K562 (cell line): ENCODE data around the gene EIF4E3. TPM values are rescaled to one million over a fixed set of nuclear protein-coding genes. Genes with fewer than 3 reads are reported as not detected.

ENCODE experiments used
- ATAC-seq: fragments of 200-7000 bp; cut with Tn5 transposase; 3 replicates; pipeline ENCODE4 v1.9.1; 2020; ENCODE audit warnings: moderate library complexity
- BruUV-seq: library from RNA; stranded (reverse); fragments of 400-500 nt; replicated peaks from 2 replicates; lab custom pipeline; 2021; lab: Mats Ljungman, UMichigan
- CTCF ChIA-PET: fragments of 300-600 bp; formaldehyde crosslinking; extraction: SDS; loops from one replicate; lab custom pipeline; 2021; ENCODE audit warnings: low intra/inter-chr PET ratio; lab: Yijun Ruan, JAX
- POLR2A ChIA-PET: fragments of 300-600, 350-650 bp; sonication (Branson Sonifier 250); formaldehyde crosslinking; extraction: SDS; loops from one replicate; lab custom pipeline; 2021; ENCODE audit warnings: antibody characterized with exemption, inconsistent platforms; lab: Yijun Ruan, JAX
- DNase-seq, 4 experiments: peaks; one replicate each; pipeline versions ENCODE4 v3.0.0 to v3.0.0-alpha.2; 2011 to 2018; ENCODE audit warnings: low spot score in 3 of 4, mixed read lengths in 3 of 4; ENCODE audit errors: extremely low read depth in 1 of 4
- FAIRE-seq: peaks from 2 replicates; lab custom pipeline; 2011; peaks lifted over from hg19 to GRCh38; lab: Jason Lieb, UNC
- H2AFZ ChIP-seq: 2 replicates; pipeline ENCODE4 v1.6.0; 2011; ENCODE audit warnings: low read depth, low read length, control low read depth, inconsistent platforms
- H3K27ac ChIP-seq: fragments of 200-600 bp; 3 replicates; pipeline ENCODE4 v1.8.0; 2011; ENCODE audit warnings: low read depth, mild to moderate bottlenecking, control low read depth, inconsistent platforms, low read length, moderate library complexity, mixed read lengths; ENCODE audit errors: extremely low read depth
- H3K27me3 ChIP-seq, 2 experiments: fragments of 300-600 bp in 1 of 2; 2 replicates in 1 of 2; 3 replicates in 1 of 2; pipeline versions ENCODE4 v1.6.0 to v1.8.0; 2011; ENCODE audit warnings: inconsistent platforms in 2 of 2, low read length in 2 of 2, mild to moderate bottlenecking in 1 of 2, mixed read lengths in 1 of 2, moderate library complexity in 1 of 2; ENCODE audit not compliant: control insufficient read depth in 2 of 2, insufficient read depth in 2 of 2
- H3K36me3 ChIP-seq: fragments of 300-600 bp; 3 replicates; pipeline ENCODE4 v1.8.0; 2011; ENCODE audit warnings: mild to moderate bottlenecking, low read length, inconsistent platforms; ENCODE audit not compliant: control insufficient read depth, insufficient read depth
- H3K4me1 ChIP-seq, 2 experiments: fragments of 200-600 bp in 1 of 2; replicated peaks in 1 of 2; 2 replicates in 1 of 2; 3 replicates in 1 of 2; pipeline versions ENCODE4 v1.5.1 to v1.8.0; 2011; ENCODE audit warnings: inconsistent platforms in 2 of 2, low read length in 2 of 2, mild to moderate bottlenecking in 1 of 2, mixed read lengths in 1 of 2, moderate library complexity in 1 of 2; ENCODE audit not compliant: control insufficient read depth in 2 of 2, insufficient read depth in 2 of 2
- H3K4me2 ChIP-seq: 2 replicates; pipeline ENCODE4 v1.6.1; 2011; ENCODE audit warnings: low read length, control low read depth, inconsistent platforms, mixed read lengths; ENCODE audit not compliant: insufficient read depth
- H3K4me3 ChIP-seq: fragments of 200-600 bp; sonication (generic), shearing (Covaris generic); 2 replicates; pipeline ENCODE4 v1.5.1; 2016; ENCODE audit warnings: control low read depth, inconsistent platforms
- H3K79me2 ChIP-seq: fragments of 200-600 bp; 3 replicates; pipeline ENCODE4 v1.8.0; 2011; ENCODE audit warnings: low read length, inconsistent platforms; ENCODE audit not compliant: control insufficient read depth, insufficient read depth
- H3K9ac ChIP-seq, 2 experiments: 2 replicates each; pipeline versions ENCODE4 v1.6.0 to v1.6.1; 2011; ENCODE audit warnings: low read depth in 2 of 2, low read length in 2 of 2, control low read depth in 1 of 2, inconsistent platforms in 1 of 2, mild to moderate bottlenecking in 1 of 2, mixed read lengths in 1 of 2; ENCODE audit not compliant: insufficient read depth in 1 of 2
- H3K9me1 ChIP-seq: one replicate; pipeline ENCODE4 v1.6.0; 2011; ENCODE audit warnings: inconsistent platforms, mild to moderate bottlenecking, low read length, moderate library complexity; ENCODE audit not compliant: control insufficient read depth, insufficient read depth
- H3K9me3 ChIP-seq: replicated peaks from 2 replicates; pipeline ENCODE4 v1.5.1; 2011; ENCODE audit warnings: low read depth, low read length, inconsistent platforms; ENCODE audit not compliant: control insufficient read depth, insufficient read depth
- H4K20me1 ChIP-seq: replicated peaks from 2 replicates; pipeline ENCODE4 v1.6.1; 2011; ENCODE audit warnings: low read length, inconsistent platforms, mixed read lengths; ENCODE audit not compliant: control insufficient read depth, insufficient read depth
- OTX1 ChIP-seq: fragments of 450-650 bp; formaldehyde crosslinking; IDR thresholded peaks from 2 replicates; pipeline ENCODE4 v1.4.0; 2022; ENCODE audit warnings: mild to moderate bottlenecking
- SIX5 ChIP-seq, 2 experiments: IDR thresholded peaks; 2 replicates each; pipeline ENCODE4 v1.6.1; 2011; ENCODE audit warnings: low read length in 2 of 2, borderline replicate concordance in 1 of 2, low read depth in 1 of 2, mild to moderate bottlenecking in 1 of 2, moderate library complexity in 1 of 2; ENCODE audit not compliant: insufficient read depth in 1 of 2
- ZBTB17 ChIP-seq: fragments of 450-650 bp; formaldehyde crosslinking; IDR thresholded peaks from 2 replicates; pipeline ENCODE4 v1.4.0; 2020; ENCODE audit warnings: mild to moderate bottlenecking
- ZNF24 ChIP-seq: fragments of 450-650 bp; IDR thresholded peaks from 2 replicates; pipeline ENCODE4 v1.6.1; 2016
- ZNF644 ChIP-seq: fragments of 200-800 bp; sonication (Bioruptor generic); IDR thresholded peaks from 2 replicates; pipeline ENCODE4 v1.6.1; 2016; ENCODE audit warnings: low read depth, missing genetic modification characterization, missing compliant biosample characterization
- WGBS: fragments of 100-300 bp; shearing (Covaris generic); methylation state at CpG from one replicate; pipeline ENCODE4 v1.1.6; 2016; ENCODE audit warnings: low coverage, mixed read lengths; ENCODE audit not compliant: insufficient coverage; ENCODE audit errors: missing lambda C conversion rate; 5-methylcytosine and 5-hydroxymethylcytosine counted together
- in situ Hi-C: fragments of 300-500 bp; cut with MboI; formaldehyde crosslinking; loops from 4 replicates; pipeline ENCODE4 v1.15.0; 2018; ENCODE audit warnings: inconsistent platforms, mixed read lengths
- intact Hi-C: fragments of 100-400 bp; cut with micrococcal nuclease; formaldehyde crosslinking; loops from 2 replicates; pipeline ENCODE4 v1.14.2; 2022
- polyA plus RNA-seq, 8 experiments: library from polyadenylated mRNA; depleted of rRNA in 4 of 8; stranded (reverse) in 5 of 8; unstranded in 3 of 8; fragments of >200 nt; fragmentation: Nextera tagmentation in 2 of 8; fragmentation: Illumina TruSeq in 1 of 8; extraction: Ambion mirVana in 2 of 8; extraction: Trizol in 1 of 8; gene quantifications; 2 replicates each; pipeline versions ENCODE4 v1.2.1 to v1.2.3, GENCODE V29; 2011 to 2014; ENCODE audit warnings: inconsistent platforms in 1 of 8, missing spikeins in 1 of 8
- total RNA-seq, 7 experiments: library from RNA; depleted of rRNA in 6 of 7; stranded (reverse); fragments of >200 nt in 6 of 7; fragmentation: Illumina TruSeq in 2 of 7; extraction: Trizol in 2 of 7; gene quantifications; 2 replicates each; pipeline versions ENCODE4 v1.2.1 to v1.2.3, GENCODE V29; 2011 to 2021; ENCODE audit warnings: low replicate concordance in 1 of 7
- TF ChIP-seq, protein P1 (sequence below), 3 experiments: IDR thresholded peaks in 2 of 3; conservative IDR thresholded peaks in 1 of 3; 2 replicates each; pipeline ENCODE4 v1.5.1; 2011 to 2012; ENCODE audit warnings: low read length in 3 of 3, mild to moderate bottlenecking in 3 of 3, control low read depth in 2 of 3, improper control_type of control experiment in 1 of 3, inconsistent platforms in 1 of 3, low read depth in 1 of 3, mixed read lengths in 1 of 3, moderate library complexity in 1 of 3; ENCODE audit not compliant: insufficient read depth in 2 of 3
- TF ChIP-seq, protein P2 (sequence below): fragments of 450-650 bp; formaldehyde crosslinking; IDR thresholded peaks from 2 replicates; pipeline ENCODE4 v1.4.0; 2020; ENCODE audit warnings: mild to moderate bottlenecking, moderate library complexity
- TF ChIP-seq, protein P3 (sequence below): fragments of 250-450 bp; sonication (Bioruptor Pico); IDR thresholded peaks from 2 replicates; pipeline ENCODE4 v1.8.0; 2021; ENCODE audit warnings: borderline replicate concordance, mild to moderate bottlenecking, moderate library complexity; ENCODE audit not compliant: poor library complexity, severe bottlenecking
- TF ChIP-seq, protein P4 (sequence below): fragments of 150-350 bp; IDR thresholded peaks from 2 replicates; pipeline ENCODE4 v1.6.1; 2014; ENCODE audit warnings: low read depth, mild to moderate bottlenecking, low read length, borderline replicate concordance

Gene EIF4E3
- total and polyA plus RNA-seq, 9 of the 15 experiments (the other 6 are each of a cell fraction or from before 2014, with no cell fraction given) = 0.18 to 2.5 (median 1.1) TPM

DNA sequence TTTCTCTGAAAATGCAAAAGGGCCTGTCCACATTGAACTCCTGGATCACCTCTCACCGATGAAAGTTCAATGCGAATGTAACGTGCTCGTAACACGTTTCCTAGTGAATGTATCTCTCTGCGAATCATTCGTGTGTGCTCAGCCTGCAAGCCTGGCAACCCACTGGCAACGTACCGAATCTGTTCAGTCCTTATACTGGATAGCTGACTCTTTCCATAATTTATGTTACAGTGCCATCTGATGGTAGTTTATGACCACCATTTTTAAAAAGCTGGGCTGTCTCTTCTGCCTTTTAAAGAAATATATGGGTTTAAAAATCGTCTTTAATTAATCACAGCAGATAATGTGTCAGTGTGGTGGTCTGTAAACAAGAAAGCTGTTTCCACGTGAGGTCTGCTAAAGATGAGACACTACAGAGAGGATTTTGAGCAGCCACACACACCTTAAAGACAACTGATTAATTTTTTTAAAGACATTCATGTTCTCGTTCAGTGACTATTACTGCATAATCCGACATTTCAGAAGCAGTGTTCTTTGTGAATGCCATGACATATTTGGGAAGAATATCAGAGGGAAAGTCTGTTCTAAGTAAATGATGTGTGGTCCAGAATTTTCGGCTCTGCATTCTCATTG is 72.3 kb downstream of the EIF4E3 start (continued):
- TF ChIP-seq, protein P1, sequence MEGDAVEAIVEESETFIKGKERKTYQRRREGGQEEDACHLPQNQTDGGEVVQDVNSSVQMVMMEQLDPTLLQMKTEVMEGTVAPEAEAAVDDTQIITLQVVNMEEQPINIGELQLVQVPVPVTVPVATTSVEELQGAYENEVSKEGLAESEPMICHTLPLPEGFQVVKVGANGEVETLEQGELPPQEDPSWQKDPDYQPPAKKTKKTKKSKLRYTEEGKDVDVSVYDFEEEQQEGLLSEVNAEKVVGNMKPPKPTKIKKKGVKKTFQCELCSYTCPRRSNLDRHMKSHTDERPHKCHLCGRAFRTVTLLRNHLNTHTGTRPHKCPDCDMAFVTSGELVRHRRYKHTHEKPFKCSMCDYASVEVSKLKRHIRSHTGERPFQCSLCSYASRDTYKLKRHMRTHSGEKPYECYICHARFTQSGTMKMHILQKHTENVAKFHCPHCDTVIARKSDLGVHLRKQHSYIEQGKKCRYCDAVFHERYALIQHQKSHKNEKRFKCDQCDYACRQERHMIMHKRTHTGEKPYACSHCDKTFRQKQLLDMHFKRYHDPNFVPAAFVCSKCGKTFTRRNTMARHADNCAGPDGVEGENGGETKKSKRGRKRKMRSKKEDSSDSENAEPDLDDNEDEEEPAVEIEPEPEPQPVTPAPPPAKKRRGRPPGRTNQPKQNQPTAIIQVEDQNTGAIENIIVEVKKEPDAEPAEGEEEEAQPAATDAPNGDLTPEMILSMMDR (IDR thresholded peaks at IDR 0.05 in 2 of 3, conservative IDR thresholded peaks at IDR 0.05 in 1 of 3; ENCODE audit: insufficient read depth in 2 of 3, low read depth in 1 of 3, low read length in 3 of 3) = peak in 2 of 3 experiments; percentile 53 to 72; a peak in 4 of 6 replicates
- TF ChIP-seq, protein P2, sequence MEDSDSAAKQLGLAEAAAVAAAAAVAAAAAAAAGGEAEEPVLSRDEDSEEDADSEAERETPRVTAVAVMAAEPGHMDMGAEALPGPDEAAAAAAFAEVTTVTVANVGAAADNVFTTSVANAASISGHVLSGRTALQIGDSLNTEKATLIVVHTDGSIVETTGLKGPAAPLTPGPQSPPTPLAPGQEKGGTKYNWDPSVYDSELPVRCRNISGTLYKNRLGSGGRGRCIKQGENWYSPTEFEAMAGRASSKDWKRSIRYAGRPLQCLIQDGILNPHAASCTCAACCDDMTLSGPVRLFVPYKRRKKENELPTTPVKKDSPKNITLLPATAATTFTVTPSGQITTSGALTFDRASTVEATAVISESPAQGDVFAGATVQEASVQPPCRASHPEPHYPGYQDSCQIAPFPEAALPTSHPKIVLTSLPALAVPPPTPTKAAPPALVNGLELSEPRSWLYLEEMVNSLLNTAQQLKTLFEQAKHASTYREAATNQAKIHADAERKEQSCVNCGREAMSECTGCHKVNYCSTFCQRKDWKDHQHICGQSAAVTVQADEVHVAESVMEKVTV (CRISPR knock-in tag) = 0 out of 2 replicates have a peak, but pooled peaks have one; percentile 28
- TF ChIP-seq ZBTB17 (CRISPR knock-in tag) (no peak), OTX1 (no peak)

DNA sequence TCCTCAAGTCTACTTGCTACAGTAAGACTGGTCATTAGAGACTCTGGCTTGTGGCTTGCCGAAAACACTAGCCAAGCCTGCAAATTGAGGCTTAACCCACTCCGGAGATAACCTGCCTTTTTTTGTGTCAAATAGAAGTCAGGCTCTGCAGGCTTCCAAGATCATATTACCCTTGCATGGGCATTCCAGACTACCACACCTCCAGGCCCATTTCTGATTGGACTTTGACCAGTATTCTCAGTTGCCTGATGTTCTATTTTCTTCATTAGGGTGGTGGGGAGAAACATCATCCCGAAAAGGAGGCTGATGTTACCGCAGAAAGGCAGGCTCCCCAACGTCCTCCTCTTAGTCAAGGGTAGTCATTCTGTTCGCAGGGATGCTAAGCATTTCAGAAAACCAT is 73.6 kb downstream of the EIF4E3 start:
- no peaks in the 10 kb centered on the region for H3K9me3 ChIP-seq
- FAIRE-seq = no peak
- BruUV-seq = no TSS peak
- H4K20me1 ChIP-seq = no peaks in the 10 kb centered on the region
- intact Hi-C loops = loop anchor here (5.0 to 10.0 kb wide), 2 partner anchors 137 to 1119 kb away; no protein-coding TSS in a partner anchor
- POLR2A ChIA-PET = no interaction called here
- no peak overlapping the region for H3K4me2 ChIP-seq
- H2AFZ ChIP-seq = no peak overlapping the region
- CTCF ChIA-PET = no interaction called here
- no peaks in the 10 kb centered on the region; a peak in 2 of 5 replicates for H3K27me3 ChIP-seq
- H3K4me1 ChIP-seq = no peaks in the 10 kb centered on the region; a peak in 1 of 5 replicates
- DNase-seq = no peak
- no peaks in the 10 kb centered on the region for H3K36me3 ChIP-seq
- in situ Hi-C loops = loop anchor here (10.0 to 25.0 kb wide), 2 partner anchors 1107 to 1589 kb away; no protein-coding TSS in a partner anchor
- H3K79me2 ChIP-seq = no peaks in the 10 kb centered on the region
- no peak for ATAC-seq
- H3K9ac ChIP-seq = no peak overlapping the region
- H3K4me3 ChIP-seq = no peak overlapping the region
- H3K9me1 ChIP-seq = no peaks in the 10 kb centered on the region
- H3K27ac ChIP-seq = no peak overlapping the region
- WGBS = 16% methylated on average over 4 of the region's 6 CpGs
- TF ChIP-seq ZNF644 (no peak), SIX5 (IDR thresholded peaks at IDR 0.05; ENCODE audit: borderline replicate concordance in 1 of 2, insufficient read depth in 1 of 2, low read depth in 1 of 2, low read length in 2 of 2) (no peak), ZNF24 (no peak)
- TF ChIP-seq, protein P3, sequence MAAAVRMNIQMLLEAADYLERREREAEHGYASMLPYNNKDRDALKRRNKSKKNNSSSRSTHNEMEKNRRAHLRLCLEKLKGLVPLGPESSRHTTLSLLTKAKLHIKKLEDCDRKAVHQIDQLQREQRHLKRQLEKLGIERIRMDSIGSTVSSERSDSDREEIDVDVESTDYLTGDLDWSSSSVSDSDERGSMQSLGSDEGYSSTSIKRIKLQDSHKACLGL (CRISPR knock-in tag) = no peak
- TF ChIP-seq, protein P4, sequence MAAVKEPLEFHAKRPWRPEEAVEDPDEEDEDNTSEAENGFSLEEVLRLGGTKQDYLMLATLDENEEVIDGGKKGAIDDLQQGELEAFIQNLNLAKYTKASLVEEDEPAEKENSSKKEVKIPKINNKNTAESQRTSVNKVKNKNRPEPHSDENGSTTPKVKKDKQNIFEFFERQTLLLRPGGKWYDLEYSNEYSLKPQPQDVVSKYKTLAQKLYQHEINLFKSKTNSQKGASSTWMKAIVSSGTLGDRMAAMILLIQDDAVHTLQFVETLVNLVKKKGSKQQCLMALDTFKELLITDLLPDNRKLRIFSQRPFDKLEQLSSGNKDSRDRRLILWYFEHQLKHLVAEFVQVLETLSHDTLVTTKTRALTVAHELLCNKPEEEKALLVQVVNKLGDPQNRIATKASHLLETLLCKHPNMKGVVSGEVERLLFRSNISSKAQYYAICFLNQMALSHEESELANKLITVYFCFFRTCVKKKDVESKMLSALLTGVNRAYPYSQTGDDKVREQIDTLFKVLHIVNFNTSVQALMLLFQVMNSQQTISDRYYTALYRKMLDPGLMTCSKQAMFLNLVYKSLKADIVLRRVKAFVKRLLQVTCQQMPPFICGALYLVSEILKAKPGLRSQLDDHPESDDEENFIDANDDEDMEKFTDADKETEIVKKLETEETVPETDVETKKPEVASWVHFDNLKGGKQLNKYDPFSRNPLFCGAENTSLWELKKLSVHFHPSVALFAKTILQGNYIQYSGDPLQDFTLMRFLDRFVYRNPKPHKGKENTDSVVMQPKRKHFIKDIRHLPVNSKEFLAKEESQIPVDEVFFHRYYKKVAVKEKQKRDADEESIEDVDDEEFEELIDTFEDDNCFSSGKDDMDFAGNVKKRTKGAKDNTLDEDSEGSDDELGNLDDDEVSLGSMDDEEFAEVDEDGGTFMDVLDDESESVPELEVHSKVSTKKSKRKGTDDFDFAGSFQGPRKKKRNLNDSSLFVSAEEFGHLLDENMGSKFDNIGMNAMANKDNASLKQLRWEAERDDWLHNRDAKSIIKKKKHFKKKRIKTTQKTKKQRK = no peak
